Esophagus mucosa (tissue), 1 donor: ENCODE data around the gene TM9SF2. TPM values are rescaled to one million over a fixed set of nuclear protein-coding genes. Genes with fewer than 3 reads are reported as not detected.
"Not testable (repeated sequence)": the region's sequence is repeated elsewhere in the genome, so short reads cannot be mapped to it uniquely, and the experiment has no call there.

Experiments
- ATAC-seq: fragments of 200-7000 bp; cut with Tn5 transposase; one replicate; pipeline ENCODE4 v1.9.1; 2020
- total RNA-seq: library from RNA; stranded (reverse); gene quantifications from one replicate; pipeline ENCODE4 v1.2.4, GENCODE V29; 2023
- donor health status: DM: yes; HTN: yes; CAD: no.

TM9SF2 gene
- total RNA-seq, 1 donor from 2014 or later = 57.5 TPM

DNA sequence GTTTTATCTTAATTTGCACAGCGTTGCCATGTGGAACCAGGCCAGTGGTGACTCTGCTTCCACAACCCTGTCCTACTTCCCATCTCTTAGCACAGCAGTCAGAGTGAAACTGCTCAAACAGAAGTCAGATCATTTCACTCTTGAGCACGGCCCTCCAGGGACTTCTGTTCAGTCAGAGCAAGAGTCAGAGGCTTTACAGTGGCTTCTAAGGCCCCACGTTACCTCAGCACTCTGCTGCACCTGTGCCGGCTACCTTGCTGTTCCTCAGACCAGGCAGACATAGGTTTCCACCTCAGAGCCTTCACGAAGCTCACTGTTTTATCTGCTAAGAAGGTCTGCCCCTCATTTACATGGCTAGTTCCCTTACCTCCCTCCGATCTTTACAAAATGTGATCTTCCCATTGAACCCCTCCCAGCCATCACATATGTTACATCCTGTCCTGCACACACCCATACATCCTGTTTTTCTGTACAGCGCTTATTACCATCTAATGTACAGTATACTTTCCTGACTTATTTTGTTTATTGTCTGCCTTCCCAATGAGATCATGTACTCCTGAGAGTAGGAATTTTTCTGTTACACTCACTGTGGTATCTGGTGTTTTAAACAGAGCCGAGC is 41.6 kb downstream of the TM9SF2 start:
- ATAC-seq = peak; percentile 64

DNA sequence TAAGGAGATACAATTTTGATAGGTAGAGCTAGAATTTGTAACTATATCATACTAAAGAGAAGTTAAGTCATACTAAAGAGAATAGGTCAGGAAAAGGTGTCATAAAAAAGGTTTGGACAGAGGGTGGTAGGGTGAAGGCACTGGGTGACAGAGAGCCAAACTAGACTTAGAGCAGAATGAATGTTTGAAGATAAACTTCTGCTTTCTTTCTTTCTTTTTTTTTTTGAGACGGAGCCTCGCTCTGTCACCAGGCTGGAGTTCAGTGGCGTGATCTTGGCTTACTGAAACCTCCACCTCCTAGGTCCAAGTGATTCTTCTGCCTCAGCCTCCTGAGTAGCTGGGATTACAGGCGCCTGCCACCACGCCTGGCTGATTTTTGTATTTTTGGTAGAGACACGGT is 44.1 kb downstream of the TM9SF2 start:
- no peak for ATAC-seq

DNA sequence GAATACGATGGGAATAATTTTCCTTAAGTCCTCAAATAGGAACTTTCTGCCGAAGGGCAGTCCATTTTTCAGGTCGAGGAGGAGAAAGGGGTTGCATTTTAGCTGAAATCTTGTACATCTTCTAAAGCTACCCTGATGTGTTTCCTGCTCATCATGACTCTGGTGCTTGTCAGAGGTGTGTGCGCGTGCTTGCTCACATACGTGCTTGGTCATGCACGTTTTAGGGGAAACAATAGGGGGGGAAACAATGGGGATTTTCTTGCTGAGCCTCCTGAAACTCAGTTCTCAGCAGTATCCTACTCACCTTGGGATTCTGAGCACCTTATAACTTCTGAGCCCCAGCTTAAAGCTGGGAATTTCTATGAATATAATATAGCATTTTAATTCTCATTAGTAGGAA is 44.7 kb downstream of the TM9SF2 start:
- ATAC-seq = peak; percentile 87

DNA sequence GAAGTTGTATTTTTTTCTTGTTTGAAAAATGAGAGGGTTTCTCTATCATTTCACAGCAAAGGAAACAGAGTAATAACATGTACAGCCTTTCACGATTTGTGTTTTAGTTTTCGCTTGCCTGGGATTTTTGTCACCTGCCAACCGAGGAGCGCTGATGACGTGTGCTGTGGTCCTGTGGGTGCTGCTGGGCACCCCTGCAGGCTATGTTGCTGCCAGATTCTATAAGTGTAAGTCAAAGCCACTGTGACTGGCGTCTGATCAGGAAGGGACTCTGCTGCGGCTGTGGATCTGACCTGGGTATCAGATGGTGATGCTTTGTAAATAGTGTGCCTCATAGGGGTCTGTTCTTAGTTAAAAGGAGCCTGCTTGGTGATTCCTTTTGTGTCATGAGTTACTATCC is 45.6 kb downstream of the TM9SF2 start:
- ATAC-seq = no peak

DNA sequence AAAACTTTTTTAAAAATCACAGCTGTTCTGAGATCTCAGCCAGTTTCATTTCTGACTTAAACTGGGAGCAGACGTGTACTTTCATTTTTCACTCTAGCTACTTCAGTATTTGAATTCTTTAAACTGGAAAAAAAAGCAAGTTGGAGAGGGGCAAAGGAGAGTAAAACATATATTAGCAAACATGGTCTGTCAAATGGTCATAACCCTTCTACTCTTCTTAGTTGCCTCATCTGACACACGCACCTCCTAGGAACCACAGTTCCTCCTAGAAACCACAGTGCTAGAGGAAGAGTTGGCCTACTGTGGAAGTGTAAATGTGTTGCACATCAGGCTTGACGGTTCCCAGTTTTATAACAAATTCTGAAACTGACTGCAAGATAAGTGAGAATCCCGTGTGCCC is 47.2 kb downstream of the TM9SF2 start:
- ATAC-seq = no peak

DNA sequence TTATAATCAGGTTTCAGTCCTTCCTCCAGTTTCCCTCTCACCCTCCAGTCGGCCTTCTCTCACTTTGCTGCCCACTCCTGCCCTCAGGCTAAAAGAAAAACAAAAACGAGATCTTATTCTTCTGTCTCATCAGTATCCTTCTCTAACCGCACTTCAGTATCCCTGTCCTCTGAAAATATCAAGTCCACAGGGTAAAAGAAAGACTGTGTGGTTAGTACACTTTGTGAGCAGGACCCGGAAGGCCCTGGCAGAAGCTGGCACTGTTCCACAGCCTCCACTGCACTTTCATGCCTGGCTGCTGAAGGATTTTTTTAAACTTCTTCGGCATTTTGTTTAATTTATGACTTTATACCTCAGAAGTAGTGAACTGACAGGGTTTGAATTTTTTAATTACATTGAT is 51.8 kb downstream of the TM9SF2 start:
- no peak for ATAC-seq

DNA sequence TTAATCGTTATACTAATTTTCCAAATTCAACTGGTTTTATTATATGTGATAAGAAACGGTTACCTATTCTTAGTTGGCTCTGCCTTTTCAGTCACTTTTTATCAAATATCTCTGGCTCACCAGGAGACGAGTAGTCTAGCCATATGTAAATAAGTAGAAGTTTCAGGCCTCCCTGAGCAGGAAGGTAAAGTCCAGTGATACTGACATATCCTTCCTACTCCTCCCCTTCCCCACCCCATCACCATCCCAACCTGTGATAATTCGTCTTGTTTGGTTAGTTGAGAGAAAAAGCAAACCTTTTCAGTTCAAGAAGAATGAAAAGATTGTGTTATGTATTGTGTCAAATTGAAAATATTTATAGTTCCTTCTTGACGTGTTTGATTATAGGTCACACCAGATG is 53.9 kb downstream of the TM9SF2 start:
- no peak for ATAC-seq

DNA sequence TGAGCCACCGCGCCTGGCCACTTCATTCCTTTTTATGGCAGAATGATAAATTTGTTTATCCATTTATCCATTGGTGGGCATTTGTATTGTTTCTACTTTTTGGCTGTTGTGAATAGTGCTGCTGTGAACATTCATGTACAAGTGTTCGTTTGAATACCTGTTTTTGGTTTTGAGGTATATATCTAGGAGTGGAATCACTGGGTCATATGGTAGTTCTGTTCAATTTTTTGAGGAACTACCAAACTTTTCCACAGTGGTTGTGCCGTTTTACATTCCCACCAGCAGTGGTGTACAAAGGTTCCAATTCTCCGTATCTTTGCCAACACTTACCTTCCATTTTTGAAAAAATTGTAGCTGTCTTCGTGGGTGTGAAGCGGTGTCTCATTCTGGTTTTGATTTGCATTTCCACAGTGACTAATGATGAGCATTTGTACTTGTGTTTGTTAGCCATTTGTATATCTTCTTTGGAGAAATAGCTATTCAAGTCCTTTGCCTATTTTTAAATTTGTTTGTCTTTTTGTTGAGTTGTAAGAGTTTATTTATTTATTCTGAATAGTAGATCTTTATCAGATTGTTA is 55.7 kb downstream of the TM9SF2 start:
- no peak for ATAC-seq

DNA sequence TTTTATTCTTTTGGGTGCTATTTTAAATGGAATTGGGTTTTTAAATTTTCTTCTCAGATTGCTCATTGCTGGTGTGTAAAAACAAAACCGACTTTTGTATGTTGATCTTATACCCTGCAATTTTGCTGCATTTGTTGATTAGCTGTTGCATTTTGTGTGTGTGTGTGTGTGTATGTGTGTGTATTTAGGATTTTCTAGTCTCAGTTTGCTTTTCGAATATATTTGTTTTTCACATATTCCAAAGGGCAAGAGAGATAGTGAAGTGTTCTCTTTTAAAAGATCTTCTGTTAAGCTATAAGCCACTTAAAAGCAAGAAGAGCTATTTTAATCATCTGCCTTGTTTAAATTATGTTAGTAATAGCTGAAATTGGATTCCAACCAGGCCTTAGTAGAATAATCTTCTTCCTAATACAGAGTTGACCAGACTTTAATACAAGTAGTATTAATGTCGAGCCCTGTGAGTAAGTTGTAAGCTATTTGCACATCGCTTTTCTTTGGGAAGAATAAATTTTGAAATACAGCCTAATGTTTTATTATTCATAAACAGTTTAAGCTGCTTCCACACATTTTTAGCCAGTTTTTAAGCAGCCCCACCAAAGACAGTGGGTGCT is 57.4 kb downstream of the TM9SF2 start:
- ATAC-seq = no peak

DNA sequence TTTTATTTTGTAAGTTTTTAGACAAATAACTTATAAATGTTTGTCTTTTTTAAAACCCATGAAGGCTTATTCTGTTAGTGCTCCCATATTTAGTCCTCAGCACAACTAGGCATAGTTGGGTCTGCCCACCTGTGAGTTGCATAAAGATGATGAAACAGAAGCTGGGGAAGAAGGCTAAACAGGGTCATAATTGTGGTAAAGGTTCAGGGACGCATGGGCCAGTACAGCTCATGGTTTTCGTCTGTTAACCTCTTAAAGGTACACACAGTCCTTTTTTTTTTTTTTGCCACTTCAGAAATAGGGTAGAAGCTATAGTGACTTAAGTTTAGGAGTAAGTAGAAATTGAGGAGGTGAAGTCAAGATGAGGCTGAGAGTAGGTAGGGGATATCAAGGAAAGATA is 58.3 kb downstream of the TM9SF2 start:
- no peak for ATAC-seq

DNA sequence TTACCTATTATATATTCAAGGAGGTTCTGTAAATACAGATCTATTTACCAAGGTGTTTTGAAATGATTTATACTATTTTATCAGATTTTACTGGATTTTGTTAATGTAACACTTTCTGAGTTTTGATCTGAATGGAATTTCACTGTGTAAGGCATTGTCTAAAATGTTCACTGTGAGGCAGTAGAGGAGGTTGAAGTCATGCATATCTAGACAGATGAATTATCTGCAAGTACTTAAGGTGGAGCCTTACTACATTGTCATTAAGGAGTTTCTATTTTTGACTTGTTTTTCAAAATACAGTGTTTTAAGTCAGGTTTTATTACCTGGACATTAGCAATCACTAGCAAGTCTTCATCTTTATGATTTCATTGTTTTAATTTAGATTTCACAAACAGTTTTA is 62.1 kb downstream of the TM9SF2 start:
- no peak for ATAC-seq

DNA sequence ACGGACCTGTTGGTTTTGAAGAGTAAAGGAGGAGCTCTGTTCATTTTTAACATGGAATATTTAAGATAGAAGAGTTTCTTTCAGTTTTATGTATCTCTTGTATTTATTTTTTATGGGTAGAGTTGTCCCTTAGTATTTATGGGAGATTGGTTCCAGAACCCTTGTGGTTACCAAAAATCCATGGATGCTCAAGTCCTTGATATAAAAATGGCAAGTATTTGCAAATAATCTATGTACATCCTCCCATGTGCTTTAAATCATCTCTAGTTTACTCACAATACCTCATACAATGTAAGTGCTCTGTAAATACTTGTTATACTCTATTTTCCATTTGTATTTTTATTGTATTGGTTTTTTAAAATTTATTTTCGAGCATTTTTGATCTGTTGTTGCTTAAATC is 63.1 kb downstream of the TM9SF2 start:
- no peak for ATAC-seq

DNA sequence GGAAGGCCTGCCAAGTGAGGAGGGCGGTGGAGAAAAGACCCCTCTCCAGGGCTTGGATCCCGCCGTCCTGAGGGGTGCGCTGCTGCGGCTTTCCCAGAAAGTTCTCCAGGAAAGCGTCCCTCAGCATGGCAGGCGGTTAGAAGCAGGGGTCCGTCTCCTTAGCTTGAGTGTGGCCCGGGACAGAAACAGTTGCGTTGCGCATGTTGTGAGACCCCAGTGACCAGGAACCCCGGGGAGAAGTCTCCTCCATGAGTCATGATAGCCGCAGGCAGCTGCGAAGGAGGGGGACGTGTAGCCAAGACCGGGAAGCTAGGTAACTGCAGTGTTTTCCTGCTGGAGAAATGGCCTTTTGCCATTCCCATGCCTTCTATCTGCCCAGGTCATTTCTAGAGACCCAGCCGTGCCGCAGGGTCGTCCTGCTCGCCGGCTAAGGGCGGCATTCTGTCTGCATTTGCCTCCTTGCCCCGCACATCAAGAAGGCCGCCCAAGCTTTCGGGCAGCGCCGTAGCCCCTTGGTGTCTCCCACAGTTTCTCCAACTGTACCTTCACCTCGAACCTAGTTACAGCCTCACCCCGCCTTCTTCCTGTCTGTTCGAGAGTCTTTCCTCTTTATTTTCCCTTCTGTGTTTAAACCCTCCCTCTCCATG is 64.3 kb downstream of the TM9SF2 start:
- no peak for ATAC-seq

DNA sequence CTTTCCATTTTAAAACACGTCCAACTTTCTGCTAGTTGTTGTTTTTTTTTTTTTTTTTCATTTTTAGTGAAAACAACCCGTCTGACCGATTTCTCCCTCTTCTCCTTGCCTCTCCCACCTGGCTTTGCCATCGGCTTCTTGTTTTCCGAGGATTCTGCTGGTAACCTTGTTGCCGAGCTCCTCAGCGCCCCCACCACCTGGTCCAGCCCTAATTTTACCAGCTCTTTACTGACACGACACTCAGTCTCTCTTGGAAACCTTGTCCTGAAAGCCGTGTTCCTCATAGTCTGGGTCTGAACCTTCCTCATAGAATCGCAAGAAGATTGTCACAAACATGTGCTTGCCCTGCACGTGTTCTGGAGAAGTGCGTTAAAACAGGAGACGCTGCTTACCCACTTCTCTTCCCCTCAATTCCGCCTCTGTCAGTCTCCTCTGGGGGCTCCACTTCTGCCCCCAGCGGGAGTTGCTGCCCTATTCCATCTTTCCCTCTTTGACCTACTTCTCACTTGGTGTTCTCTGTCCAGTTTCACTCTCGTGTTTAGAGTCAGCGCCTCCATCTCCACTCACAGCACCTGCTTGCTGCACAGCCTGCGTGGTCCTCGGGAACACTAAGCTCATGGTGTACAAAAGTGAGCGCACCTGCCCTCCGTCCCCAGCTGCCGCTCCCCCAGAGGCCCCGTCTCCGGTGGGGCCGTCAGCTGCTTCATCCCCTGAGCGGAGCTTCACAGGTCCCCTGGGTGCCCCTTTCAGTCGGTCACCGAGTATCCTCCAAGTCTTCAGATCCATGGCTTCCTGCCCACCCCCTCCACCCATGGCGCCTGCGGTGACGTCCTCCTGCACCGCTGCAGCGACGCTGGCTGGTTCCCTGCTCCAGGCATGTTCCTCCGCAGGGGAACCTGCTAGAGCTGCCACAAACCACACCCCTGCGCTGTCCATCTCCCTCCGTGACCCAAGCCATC is 65.1 kb downstream of the TM9SF2 start:
- peak; percentile 17 for ATAC-seq

DNA sequence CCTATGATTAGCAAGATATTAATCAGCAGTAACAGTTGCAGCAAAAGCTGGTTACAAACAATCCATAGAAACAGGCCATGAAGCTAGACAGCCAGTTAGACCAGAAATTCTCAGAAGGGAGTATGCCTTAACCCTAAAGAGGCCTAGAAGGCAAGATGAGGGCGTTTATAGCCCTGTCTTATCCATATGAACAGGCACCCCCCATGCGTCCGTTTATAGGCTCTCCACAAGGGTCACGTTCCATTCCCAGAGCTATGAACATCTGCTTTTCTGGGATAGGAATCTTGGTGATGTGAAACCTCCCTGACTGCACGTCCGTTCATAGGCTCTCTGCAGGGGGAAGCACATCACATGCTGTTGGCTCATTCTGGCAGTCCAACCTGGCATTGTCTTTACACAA is 67.6 kb downstream of the TM9SF2 start:
- ATAC-seq = not testable (repeated sequence)

DNA sequence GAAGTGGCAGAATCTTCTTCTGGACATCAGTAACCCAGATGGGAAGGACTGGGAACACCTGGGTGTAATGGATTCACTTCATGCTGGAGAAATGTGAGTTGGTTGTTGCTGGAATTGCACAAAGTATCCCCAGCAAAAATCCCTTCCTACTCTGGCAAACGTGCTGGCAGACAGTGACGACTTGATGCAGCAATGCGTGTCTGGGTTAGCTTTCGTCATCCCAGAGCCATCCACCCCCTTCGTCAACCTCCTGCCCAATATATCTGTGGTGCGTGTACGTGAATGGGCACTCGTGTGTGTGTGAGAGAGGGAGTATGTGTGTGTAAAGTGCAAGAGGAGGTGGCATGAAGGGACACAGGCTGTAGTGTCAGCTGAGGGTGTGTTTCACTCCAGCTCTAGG is 70.9 kb downstream of the TM9SF2 start:
- no peak for ATAC-seq

DNA sequence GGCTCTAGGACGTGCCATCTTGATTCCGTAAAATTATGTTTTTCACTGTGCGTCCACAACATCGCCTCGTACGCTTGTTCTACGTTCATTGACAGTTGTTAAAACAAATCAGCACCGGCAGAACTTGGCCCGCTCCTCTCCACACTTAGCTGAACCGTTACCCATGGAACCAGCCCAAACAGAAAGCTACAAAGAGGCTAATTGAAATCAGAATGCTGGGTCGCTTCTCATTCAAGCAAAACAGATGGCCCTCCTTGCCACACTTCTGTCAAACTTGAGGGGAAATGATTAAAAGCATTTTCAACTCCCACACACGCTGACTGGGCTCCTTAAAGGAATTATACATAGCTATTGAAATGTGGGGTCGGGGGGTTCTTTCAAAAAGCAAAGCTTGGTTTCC is 71.6 kb downstream of the TM9SF2 start:
- no peak for ATAC-seq

DNA sequence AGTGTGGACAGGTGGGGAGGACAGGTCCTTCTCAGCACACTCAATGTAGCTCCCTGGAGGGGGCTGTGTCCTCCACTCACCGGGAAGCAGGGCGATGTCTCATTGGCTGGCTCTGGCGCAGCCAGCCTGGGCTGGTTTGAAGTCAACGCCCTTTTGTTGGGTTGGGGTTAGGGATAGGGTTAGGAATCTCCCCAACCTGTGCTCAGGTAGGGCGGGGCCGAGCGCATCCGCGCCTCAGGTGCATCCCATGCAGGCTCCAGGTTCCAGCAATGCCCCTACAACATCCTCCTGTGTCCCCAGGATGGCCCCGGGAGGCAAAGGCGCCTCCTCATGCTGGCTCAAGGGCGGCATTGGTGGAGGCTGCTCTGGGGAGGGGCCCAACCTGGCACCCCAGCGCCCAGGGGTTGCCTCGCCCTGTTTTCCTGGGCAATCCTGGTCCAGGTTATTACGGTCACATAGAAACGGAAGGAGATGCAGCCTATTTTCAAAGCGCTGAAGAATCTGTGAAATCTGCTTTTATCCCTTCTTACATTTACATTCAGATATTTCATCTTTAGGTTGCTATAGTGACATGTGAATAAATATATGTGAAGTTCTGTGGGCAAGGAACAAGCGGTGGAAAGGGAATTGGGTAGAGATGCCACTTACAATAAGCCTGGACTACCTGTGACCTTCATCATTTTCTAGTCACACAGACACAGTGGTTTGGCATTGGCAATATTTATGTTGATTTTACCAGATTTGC is 74.3 kb downstream of the TM9SF2 start:
- ATAC-seq = peak; percentile 48

DNA sequence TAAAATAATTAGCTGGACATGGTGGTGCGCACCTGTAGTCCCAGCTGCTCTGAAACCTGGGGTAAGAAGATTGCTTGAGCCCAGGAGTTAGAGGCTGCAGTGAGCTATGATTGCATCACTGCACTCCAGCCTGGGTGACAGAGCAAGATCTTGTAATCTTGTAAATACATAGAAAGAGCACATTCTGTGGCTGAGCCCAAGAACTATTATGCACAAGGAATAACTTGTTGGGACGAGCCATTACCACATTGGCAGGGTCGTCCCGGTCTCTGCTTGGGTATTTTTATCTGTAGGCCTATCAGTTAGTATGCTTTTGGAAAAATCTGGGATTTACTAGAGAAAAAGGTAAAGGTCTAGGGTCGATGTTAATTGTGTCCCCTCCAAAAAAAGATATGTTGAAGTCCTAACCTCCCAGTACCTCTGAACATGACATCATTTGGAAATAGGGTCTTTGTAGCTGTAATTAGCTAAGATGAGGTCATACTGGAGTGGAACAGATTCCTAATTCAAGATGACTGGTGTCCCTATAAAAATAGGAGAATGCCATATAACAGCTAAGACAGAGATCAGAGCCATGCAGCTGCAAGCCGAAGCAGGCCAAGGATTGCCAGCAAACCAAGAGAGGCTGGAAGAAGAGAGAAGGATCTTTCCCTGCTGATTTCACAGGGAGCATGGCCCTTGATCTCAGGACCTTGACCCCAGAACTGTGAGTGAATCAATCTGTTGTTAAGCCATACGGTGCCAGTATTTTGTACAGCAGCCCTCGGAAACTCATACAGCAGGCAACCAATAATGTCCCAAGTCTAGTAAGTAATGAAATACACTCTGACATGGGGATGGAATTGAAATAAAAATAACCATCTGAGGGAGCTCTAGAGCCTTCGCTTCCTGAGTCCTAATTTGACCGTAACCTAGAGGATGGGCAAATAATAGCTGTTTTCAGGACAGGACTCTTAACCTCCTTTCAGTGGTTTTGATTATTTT is 77.0 kb downstream of the TM9SF2 start:
- ATAC-seq = no peak

DNA sequence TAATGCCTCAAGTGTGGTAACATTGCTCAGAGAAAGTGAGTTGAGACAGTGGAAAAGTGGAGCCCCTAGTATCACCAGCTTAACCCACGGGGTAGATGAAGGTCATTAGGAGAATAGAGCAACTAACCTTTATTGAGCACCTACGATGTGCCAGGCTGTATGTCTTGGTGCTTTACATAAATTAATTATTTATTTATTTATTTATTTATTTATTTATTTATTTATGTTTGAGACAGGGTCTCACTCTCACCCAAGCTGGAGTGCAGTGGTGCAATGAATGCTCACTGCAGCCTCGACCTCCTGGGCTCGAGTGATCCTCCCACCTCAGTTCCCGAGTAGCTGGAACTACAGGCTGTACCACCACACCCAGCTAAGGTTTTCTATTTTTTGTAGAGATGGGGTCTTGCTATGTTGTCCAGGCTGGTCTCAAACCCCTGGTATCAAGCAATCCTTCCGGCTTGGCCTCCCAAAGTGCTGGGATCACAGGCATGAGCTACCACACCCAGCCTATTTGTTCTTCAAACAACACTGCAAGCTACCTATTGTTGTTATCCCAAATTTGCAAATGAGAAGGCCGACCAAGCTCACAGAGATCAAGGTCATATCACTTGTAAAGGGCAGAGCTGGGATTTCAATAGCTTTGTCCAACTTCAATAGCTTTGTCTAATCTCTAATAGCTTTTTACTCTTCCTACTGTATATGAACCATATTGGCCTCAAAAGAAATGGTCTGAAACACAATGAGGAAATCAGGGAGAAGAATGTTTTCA is 79.4 kb downstream of the TM9SF2 start:
- ATAC-seq = no peak
